Activated naive CD8-positive, alpha-beta T cell (primary cell): ENCODE measurements around the gene UQCC3.
"Not testable (repeated sequence)": the region's sequence is repeated elsewhere in the genome, so short reads cannot be mapped to it uniquely, and the experiment has no call there.

Experiments
- H3K27ac Mint-ChIP-seq: one replicate; pipeline ENCODE4 v1.8.0; 2021; ENCODE audit warnings: mixed read lengths
- H3K27me3 Mint-ChIP-seq: one replicate; pipeline ENCODE4 v1.8.0; 2021; ENCODE audit warnings: mixed read lengths
- H3K36me3 Mint-ChIP-seq: one replicate; pipeline ENCODE4 v1.8.0; 2021; ENCODE audit warnings: mixed read lengths
- H3K4me1 Mint-ChIP-seq: one replicate; pipeline ENCODE4 v1.8.0; 2021; ENCODE audit warnings: low read depth, mixed read lengths
- H3K4me3 Mint-ChIP-seq: one replicate; pipeline ENCODE4 v1.8.0; 2021; ENCODE audit warnings: mild to moderate bottlenecking, mixed read lengths
- H3K9me3 Mint-ChIP-seq: one replicate; pipeline ENCODE4 v1.8.0; 2021; ENCODE audit warnings: low read depth, mixed read lengths

UQCC3 gene

DNA sequence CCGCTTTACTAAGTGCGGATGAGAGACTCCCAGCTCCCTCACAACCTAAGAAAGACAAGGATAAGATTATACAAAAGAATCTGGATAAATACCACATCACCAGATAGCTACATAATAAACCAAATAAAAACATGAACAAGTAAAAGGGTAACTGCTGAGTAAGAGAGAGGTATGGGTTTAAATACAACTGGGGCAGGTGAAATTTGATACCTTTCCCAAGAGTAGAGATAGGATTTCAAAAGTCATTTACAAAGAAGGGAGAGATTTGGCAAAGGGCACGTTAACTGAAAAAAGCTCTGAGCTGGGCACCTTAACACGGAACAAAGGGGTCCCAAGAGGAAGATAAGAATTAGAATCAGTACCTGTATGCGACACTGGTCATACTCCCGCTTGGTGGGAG is 5.7 kb downstream of the UQCC3 start:
- Mint-ChIP-seq H3K27me3 (no peaks in the 10 kb centered on the region), H3K4me1 (peaks cover 50% of the 10 kb centered on the region)

DNA sequence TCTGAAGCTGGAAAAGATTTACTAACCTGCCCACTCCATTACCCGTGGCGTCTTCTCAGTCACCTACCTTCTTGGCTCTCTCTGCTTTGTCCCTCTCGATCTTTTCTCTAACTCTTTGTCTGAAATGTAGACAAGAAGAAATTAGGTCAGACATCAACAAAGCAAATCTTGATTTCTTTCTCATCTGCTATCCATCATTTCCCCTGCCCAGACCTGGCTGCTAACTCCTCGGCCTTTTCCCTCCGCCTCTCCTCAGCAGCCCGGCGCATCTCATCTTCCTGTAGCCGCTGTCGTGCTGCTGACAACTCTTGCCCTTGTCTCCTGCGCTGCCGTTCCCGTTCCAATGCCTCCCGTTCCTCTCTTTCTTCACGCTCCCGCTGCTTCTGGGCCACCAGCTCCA is 6.2 kb downstream of the UQCC3 start:
- Mint-ChIP-seq H3K27me3 (no peaks in the 10 kb centered on the region), H3K4me3 (peak overlapping the region; percentile 91), H3K4me1 (peaks cover 46% of the 10 kb centered on the region), H3K9me3 (no peaks in the 10 kb centered on the region), H3K27ac (peak overlapping the region; percentile 93), H3K36me3 (no peaks in the 10 kb centered on the region)

More for the DNA sequence above, 5.7 kb downstream of the UQCC3 start:
- peak overlapping the region; percentile 35 for H3K27ac Mint-ChIP-seq
- H3K36me3 Mint-ChIP-seq, result no peaks in the 10 kb centered on the region
- H3K4me3 Mint-ChIP-seq, result peak overlapping the region; percentile 91
- no peaks in the 10 kb centered on the region for H3K9me3 Mint-ChIP-seq

DNA sequence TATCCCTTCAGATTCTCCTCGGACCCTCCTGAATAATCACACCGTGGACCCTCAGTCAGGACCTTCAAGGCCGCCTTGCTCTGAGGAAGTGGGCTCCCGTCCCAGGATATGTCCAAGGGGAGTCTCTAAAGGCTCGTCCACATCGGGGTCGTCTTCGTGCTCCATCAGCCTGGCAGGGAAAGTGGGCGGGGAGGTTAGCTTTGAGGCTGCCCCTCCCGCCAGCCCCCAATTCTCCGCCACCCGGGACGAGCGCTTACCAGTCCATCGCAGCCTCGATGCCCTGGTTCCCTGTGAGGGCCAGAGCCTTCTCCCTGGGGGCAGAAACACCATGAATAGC is 6.9 kb downstream of the UQCC3 start:
- Mint-ChIP-seq H3K27ac (peak overlapping the region; percentile 93), H3K4me3 (peak overlapping the region; percentile 91), H3K27me3 (no peaks in the 10 kb centered on the region), H3K4me1 (peaks cover 40% of the 10 kb centered on the region), H3K36me3 (no peaks in the 10 kb centered on the region), H3K9me3 (no peaks in the 10 kb centered on the region)

DNA sequence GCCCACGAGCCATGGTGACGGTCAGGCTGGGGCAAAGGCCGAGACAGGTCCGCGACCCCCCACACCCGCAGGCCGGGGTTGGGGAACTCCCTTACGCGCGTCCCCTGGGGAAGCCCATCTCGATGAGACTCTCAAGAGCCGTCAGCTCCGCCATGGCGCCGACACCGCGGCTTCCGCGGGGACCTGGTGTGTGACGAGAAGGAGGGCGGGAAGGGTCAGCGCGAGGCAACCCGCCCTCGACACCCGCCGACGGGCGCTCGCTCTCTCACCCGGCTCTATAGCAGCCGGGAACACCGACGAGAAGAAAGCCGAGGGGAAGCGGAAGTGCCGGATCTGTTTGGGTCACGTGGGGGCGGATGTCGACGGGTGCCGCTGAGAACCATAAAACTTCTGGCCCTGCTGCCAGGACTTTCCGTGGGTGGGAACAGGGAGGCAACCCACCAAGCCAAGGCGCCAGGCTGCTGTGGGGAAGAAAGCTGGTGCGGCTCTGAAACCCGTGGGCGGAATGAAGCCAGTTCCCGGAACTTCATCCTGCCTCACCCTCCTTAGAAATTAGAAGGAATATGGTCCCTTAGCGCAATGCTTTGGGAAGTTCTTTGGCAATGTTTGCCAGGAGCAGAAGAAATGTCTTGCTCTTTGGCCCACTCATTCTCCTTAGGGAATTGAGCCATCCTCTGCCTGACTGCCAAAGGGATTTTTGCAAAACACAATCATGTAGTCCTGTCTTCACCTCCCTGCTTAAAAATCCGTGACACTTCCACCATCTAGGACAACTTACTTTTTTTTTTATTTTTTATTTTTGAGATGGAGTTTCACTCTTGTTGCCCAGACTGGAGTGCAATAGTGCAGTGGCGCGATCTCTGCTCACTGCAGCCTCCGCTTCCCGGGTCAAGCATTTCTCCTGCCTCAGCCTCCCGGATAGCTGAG is 7.6 kb downstream of the UQCC3 start, which contains the start of gene UBXN1:
UBXN1 (minus strand) TSS at position 304 of the 927 bp plus-strand sequence; CDS start at position 154, 150 bp downstream.
- peak within 1 kb of the TSS; percentile 93 for H3K27ac Mint-ChIP-seq
- H3K4me3 Mint-ChIP-seq, result peak within 1 kb of the TSS; percentile 91
- no peaks in the 10 kb centered on the region for H3K27me3 Mint-ChIP-seq
- H3K4me1 Mint-ChIP-seq, result peaks cover 39% of the 10 kb centered on the region
- no peaks in the 10 kb centered on the region for H3K36me3 Mint-ChIP-seq
- H3K9me3 Mint-ChIP-seq, result no peaks in the 10 kb centered on the region

DNA sequence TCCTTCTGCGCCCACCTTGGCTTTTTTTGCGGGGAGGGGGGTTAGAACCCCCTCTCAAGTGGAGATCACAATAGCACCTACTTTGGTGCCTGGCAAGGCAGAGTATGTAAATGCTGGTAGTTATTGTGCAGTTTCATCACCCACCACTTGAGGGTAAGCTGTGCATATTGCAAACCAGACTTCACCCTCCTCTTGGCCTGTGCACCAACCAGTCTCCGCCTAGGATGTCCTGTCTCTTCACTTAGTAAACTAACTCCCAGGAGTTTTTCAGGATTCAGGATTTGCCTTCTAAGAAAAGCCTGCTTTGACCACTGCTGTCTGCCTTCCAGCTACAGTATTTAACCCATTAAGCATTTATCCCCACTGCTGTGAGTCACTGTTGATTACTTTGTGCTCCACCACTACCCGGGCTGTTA is 9.4 kb downstream of the UQCC3 start:
- Mint-ChIP-seq H3K27ac (peak overlapping the region; percentile 66), H3K36me3 (no peaks in the 10 kb centered on the region), H3K4me3 (peak overlapping the region; percentile 51), H3K27me3 (no peaks in the 10 kb centered on the region), H3K4me1 (peaks cover 33% of the 10 kb centered on the region), H3K9me3 (no peaks in the 10 kb centered on the region)

DNA sequence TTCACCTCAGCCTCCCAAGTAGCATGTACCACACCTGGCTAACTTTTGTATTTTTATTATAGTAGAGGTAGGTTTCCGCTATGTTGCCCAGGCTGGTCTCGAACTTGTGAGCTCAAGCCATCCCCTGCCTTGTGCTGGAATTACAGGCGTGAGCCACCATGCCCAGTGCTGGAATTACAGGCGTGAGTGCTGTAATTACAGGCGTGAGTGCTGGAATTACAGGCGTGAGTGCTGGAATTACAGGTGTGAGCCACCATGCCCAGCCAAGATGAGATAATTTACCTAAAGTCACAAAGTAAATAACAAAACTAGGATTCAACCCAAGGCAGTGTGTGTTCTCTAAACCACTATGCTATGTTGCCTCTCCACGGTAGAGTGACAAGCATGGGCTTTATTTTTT is 11.0 kb downstream of the UQCC3 start:
- Mint-ChIP-seq H3K27ac (no peak overlapping the region), H3K4me3 (no peak overlapping the region), H3K9me3 (no peaks in the 10 kb centered on the region), H3K27me3 (peaks cover 2% of the 10 kb centered on the region), H3K4me1 (peaks cover 20% of the 10 kb centered on the region), H3K36me3 (no peaks in the 10 kb centered on the region)

DNA sequence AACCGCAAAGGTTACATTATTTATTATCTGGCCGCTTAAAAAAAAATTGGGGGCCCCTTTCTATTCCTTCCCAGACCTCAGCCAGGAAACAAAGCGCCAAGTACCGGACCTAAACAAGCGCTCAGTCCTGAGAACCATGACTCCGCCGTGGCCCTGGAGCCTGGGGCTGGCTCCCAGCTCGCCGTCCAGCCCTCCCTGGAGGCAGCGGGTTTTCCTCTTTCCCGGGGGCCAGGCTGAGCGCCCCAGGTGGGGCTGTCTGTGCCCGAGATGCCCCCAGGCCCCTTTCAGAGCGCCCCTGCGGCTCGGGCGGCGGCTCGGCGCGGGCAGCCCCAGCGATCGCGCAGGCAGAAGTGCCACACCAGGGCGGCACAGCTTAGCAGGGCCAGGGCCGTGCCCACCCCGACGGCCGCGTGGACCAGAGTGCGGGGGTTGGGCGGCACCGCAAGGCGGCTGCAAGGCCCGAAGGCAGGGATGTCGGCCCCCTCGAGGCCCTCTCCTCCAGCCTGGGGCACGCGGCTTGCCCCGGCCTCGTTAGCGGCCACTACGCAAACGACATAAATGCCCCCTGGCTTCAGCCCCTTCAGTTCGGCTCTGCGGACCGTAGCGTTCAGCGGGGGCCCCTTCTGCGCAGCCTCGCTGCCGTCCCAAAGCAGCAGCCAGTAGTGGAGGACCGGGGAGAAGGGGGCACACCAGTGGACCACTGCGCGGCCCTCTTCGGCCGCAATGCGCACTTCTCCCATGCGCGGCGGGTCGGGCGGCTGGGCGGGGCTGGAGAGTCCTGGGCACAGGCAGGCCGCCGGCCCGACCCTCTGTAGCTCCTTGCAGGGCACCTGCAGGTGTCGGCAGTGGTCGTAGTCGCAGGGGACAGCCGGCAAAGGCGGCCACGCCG is 16.3 kb downstream of the UQCC3 start:
- H3K27ac Mint-ChIP-seq, result no peak overlapping the region
- peaks cover 2% of the 10 kb centered on the region for H3K36me3 Mint-ChIP-seq
- H3K4me1 Mint-ChIP-seq, result no peaks in the 10 kb centered on the region
- H3K9me3 Mint-ChIP-seq, result no peaks in the 10 kb centered on the region
- H3K4me3 Mint-ChIP-seq, result no peak overlapping the region
- peaks cover 2% of the 10 kb centered on the region for H3K27me3 Mint-ChIP-seq

DNA sequence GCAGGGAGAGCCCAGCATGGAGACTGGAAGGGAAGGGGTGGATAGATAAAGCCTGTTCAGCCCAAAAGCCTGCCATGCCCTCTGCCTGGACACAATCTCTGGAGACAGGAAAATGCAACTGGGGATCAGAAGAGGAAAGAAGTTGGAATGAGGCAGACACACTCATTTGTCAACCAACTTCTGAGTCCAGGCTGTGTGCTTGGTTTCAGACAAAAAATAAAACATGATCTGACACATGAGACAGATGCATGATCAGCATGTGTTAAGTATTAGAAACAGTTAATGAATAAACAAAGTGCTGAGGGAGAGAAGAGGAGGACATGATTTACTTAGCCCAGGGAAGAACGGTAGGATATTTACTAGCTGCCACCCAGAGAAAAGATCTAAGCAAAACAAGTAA is 17.0 kb downstream of the UQCC3 start:
- Mint-ChIP-seq H3K4me1 (no peaks in the 10 kb centered on the region), H3K9me3 (no peaks in the 10 kb centered on the region), H3K27me3 (peaks cover 2% of the 10 kb centered on the region), H3K36me3 (peaks cover 2% of the 10 kb centered on the region), H3K27ac (no peak overlapping the region), H3K4me3 (no peak overlapping the region)

DNA sequence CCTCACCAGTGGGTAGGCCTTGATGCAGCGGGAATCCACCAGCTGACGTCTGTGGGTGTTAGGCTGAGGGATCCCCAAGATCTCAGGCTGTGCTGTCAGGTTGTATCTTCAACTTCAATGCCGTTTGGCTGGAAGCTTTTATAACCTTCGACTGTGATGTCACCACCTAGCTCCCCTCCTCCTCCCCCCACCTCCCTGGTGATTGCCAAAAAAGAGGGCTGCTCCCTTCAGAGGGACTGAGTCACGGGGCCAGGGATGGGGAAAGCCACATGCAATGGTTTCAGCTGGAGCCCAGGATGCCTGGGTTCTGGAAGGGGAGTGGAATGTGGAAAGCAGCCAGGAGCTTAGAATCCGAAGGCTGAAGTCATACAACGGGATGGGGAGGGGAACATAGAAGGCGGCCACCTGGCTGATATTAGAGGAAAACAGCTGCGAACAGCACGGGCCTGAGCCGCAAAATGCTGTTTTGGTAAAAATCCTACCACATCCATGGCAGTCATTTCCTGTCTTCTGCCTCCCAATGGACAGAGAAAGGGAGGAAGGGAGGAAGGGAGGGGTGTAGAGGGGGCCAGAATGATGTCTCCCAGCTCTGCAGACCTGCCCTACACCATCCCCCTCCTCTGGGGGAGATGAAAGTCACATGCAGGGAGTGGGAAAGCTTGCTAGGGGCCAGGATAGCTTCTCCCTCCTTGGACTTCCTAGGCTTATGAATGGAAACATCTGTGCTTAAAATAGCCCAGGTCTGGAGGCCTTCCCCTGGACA is 18.1 kb downstream of the UQCC3 start, which contains the start of gene LRRN4CL:
LRRN4CL (minus strand) TSS at position 110 of the 763 bp plus-strand sequence. CDS start 1,022 bp downstream, outside the sequence.
- Mint-ChIP-seq H3K4me1 (peaks cover under 1% of the 10 kb centered on the region), H3K36me3 (peaks cover 2% of the 10 kb centered on the region), H3K27me3 (peaks cover 2% of the 10 kb centered on the region), H3K4me3 (no peak within 1 kb of the TSS), H3K9me3 (no peaks in the 10 kb centered on the region), H3K27ac (no peak within 1 kb of the TSS)

DNA sequence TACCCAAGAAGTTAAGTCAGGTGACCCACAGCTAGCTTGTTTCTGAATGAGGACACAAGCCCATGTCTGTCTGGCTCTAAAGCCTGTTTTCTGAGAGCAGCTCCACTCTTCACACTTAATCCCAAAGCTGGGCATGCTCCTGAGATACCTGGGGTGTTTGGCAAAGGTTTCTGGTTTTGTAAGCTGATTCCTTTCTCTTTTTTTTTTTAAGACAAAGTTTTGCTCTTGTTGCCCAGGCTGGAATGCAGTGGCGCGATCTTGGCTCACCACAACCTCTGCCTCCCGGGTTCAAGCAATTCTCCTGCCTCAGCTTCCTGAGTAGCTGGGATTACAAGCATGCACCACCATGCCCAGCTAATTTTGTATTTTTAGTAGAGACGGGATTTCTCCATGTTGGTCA is 22.2 kb downstream of the UQCC3 start:
- not testable (repeated sequence) for H3K27ac Mint-ChIP-seq, H3K4me3 Mint-ChIP-seq, H3K9me3 Mint-ChIP-seq, H3K36me3 Mint-ChIP-seq, H3K4me1 Mint-ChIP-seq, H3K27me3 Mint-ChIP-seq

DNA sequence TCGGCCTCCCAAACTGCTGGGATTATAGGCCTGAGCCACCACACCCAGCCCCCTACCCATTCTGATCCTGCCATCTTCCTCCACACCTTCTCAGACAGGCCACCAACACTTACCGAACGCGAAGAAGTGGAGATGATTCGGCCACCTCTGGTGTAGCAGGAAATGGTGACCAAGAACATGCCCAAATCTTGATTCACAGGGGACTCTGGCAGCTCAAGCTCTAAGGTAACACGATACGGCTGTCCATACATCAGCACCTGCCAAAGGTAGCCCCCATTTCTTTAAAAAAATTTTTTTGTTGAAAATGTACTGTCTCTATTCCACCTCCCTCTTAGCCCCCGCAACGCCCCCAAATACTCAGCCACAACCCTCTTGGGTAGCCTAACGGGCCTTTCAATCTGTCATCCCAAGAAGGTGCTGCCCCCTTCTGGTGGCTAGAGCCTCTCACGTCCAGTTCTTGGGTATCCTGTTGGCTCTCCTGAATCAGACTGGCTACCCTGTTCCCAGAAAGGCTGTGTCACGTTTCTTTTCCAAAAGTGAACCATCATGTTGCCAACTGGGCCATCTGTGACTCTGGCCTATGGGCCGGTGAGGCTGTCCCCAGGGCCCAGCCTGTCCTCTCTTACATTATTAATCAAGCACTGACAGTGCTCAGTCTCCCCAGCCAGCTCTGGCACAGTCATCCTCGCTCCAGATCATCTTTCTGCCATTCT is 23.1 kb downstream of the UQCC3 start:
- H3K36me3 Mint-ChIP-seq, result peaks cover 2% of the 10 kb centered on the region
- H3K27ac Mint-ChIP-seq, result no peak overlapping the region

DNA sequence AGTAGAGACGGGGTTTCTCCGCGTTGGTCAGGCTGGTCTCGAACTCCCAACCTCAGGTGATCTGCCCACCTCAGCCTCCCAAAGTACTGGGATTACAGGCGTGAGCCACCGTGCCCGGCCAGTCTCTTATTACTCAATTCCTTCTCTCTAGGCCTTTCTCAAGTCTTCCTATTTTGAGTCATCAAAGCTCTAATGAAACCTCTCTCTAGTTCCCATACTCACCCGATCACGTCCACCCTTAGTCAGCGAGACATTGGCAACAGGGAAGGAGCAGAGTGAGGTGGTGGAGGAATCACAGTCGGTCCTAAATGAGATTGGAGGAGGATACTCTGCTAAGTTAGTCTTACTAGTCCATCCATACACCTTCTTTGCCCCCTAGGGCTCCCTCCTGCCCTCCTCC is 30.8 kb downstream of the UQCC3 start:
- Mint-ChIP-seq H3K4me3 (no peak overlapping the region), H3K27ac (no peak overlapping the region)

More for the DNA sequence above, 23.1 kb downstream of the UQCC3 start:
- no peaks in the 10 kb centered on the region for H3K9me3 Mint-ChIP-seq
- H3K27me3 Mint-ChIP-seq, result no peaks in the 10 kb centered on the region
- peaks cover 3% of the 10 kb centered on the region for H3K4me1 Mint-ChIP-seq
- H3K4me3 Mint-ChIP-seq, result no peak overlapping the region

DNA sequence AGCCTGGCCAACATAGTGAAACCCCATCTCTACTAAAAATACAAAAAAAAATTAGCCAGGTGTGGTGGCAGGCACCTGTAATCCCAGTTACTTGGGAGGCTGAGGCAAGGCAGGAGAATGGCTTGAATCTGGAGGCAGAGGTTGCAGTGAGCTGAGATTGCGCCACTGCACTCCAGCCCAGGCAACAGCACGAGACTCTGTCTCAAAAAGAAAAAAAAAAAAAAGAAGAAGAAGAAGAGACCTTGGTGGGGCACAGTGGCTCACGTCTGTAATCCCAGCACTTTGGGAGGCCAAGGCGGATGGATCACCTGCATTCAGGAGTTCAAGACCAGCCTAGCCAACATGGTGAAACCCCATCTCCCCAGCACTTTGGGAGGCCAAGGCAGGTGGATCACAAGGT is 32.4 kb downstream of the UQCC3 start:
- not testable (repeated sequence) for H3K36me3 Mint-ChIP-seq, H3K9me3 Mint-ChIP-seq, H3K27ac Mint-ChIP-seq, H3K4me3 Mint-ChIP-seq, H3K27me3 Mint-ChIP-seq
- H3K4me1 Mint-ChIP-seq, result peaks cover 30% of the 10 kb centered on the region

More for the DNA sequence above, 30.8 kb downstream of the UQCC3 start:
- Mint-ChIP-seq H3K9me3 (no peaks in the 10 kb centered on the region), H3K36me3 (peaks cover 7% of the 10 kb centered on the region), H3K4me1 (peaks cover 17% of the 10 kb centered on the region), H3K27me3 (no peaks in the 10 kb centered on the region)

DNA sequence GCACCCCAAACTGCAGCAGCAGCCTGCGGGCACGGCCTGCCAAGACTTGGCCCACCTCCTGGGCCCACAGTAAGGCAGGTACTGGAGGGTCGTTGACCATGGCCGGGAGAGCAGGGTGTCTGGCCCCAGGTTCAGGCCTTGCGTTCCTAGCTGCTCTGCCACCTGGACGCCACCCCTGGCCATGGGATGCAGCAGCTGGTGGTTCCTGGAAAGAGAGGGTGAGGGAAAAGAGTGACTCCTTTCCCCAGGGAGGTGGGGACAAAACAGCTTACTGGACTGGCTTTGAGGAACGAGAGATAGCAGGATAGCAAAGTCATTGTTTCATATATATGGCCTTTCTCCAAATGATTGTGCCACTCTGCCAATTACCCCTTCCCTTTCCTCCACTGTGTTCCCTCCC is 33.9 kb downstream of the UQCC3 start:
- peak overlapping the region; percentile 87 for H3K4me3 Mint-ChIP-seq
- peak overlapping the region; percentile 70 for H3K27ac Mint-ChIP-seq
- peaks cover 39% of the 10 kb centered on the region for H3K4me1 Mint-ChIP-seq
- peaks cover 7% of the 10 kb centered on the region for H3K36me3 Mint-ChIP-seq
- no peaks in the 10 kb centered on the region for H3K9me3 Mint-ChIP-seq
- no peaks in the 10 kb centered on the region for H3K27me3 Mint-ChIP-seq
